Liver (tissue), 9 donors: ENCODE data around the gene NAPA. TPM values are rescaled to one million over a fixed set of nuclear protein-coding genes. Genes with fewer than 3 reads are reported as not detected.

Source experiments
- DNase-seq: peaks from one replicate; pipeline ENCODE4 v3.0.0-alpha.2; 2017; ENCODE audit warnings: low spot score
- H3K27ac ChIP-seq, 2 donors: one replicate each; pipeline ENCODE4 v1.7.0; 2013; ENCODE audit warnings: inconsistent platforms in 2 of 2, low read length in 2 of 2, control low read depth in 1 of 2, low read depth in 1 of 2, mild to moderate bottlenecking in 1 of 2
- H3K27me3 ChIP-seq, 4 donors: one replicate each; pipeline versions ENCODE4 v1.6.1 to v1.7.0; 2013; ENCODE audit warnings: low read length in 3 of 4, inconsistent platforms in 1 of 4, mild to moderate bottlenecking in 1 of 4, moderate library complexity in 1 of 4; ENCODE audit not compliant: control insufficient read depth in 4 of 4, insufficient read depth in 4 of 4
- H3K36me3 ChIP-seq, 4 donors: one replicate each; pipeline versions ENCODE4 v1.6.1 to v1.7.0; 2013; ENCODE audit warnings: low read length in 3 of 4, mild to moderate bottlenecking in 3 of 4, low read depth in 1 of 4, moderate library complexity in 1 of 4; ENCODE audit not compliant: control insufficient read depth in 4 of 4, insufficient read depth in 3 of 4
- H3K4me1 ChIP-seq, 4 donors: one replicate each; pipeline versions ENCODE4 v1.6.1 to v1.7.0; 2013; ENCODE audit warnings: low read length in 3 of 4, mild to moderate bottlenecking in 3 of 4, moderate library complexity in 1 of 4; ENCODE audit not compliant: control insufficient read depth in 4 of 4, insufficient read depth in 4 of 4
- H3K4me3 ChIP-seq, 3 donors: one replicate each; pipeline versions ENCODE4 v1.6.1 to v1.7.0; 2013; ENCODE audit warnings: low read length in 3 of 3, control low read depth in 1 of 3, low read depth in 1 of 3, mild to moderate bottlenecking in 1 of 3
- H3K9ac ChIP-seq, 2 donors: one replicate each; pipeline ENCODE4 v1.7.0; 2013; ENCODE audit warnings: low read length in 2 of 2, mild to moderate bottlenecking in 2 of 2, moderate library complexity in 2 of 2, control low read depth in 1 of 2, low read depth in 1 of 2
- H3K9me3 ChIP-seq, 4 donors: one replicate each; pipeline versions ENCODE4 v1.6.1 to v1.7.0; 2013; ENCODE audit warnings: low read length in 3 of 4; ENCODE audit not compliant: control insufficient read depth in 4 of 4
- ATF3 ChIP-seq: IDR thresholded peaks from 2 replicates; pipeline ENCODE4 v1.6.1; 2016; ENCODE audit warnings: antibody characterized with exemption
- CTCF ChIP-seq: fragments of 150-350 bp; IDR thresholded peaks from 2 replicates; pipeline ENCODE4 v1.5.1; 2017; ENCODE audit warnings: improper control_type of control experiment, low read depth, low read length; ENCODE audit not compliant: missing input control
- EGR1 ChIP-seq, 2 donors: IDR thresholded peaks; 2 replicates each; pipeline ENCODE4 v1.6.1; 2016 to 2018; ENCODE audit warnings: antibody characterized with exemption in 2 of 2, low read depth in 2 of 2
- FOXA1 ChIP-seq: IDR thresholded peaks from 2 replicates; pipeline ENCODE4 v1.6.1; 2016; ENCODE audit warnings: antibody characterized with exemption
- FOXA2 ChIP-seq: IDR thresholded peaks from 2 replicates; pipeline ENCODE4 v1.6.1; 2016; ENCODE audit warnings: antibody characterized with exemption
- GABPA ChIP-seq, 2 donors: IDR thresholded peaks in 1 of 2; conservative IDR thresholded peaks in 1 of 2; 2 replicates each; pipeline ENCODE4 v1.6.1; 2016; ENCODE audit warnings: antibody characterized with exemption in 2 of 2, mild to moderate bottlenecking in 1 of 2, moderate library complexity in 1 of 2
- HNF4A ChIP-seq, 2 donors: conservative IDR thresholded peaks; 2 replicates each; pipeline ENCODE4 v1.6.1; 2016; ENCODE audit warnings: antibody characterized with exemption in 2 of 2, mild to moderate bottlenecking in 2 of 2
- HNF4G ChIP-seq: IDR thresholded peaks from 2 replicates; pipeline ENCODE4 v1.6.1; 2016; ENCODE audit warnings: antibody characterized with exemption
- JUND ChIP-seq, 2 donors: IDR thresholded peaks; 2 replicates each; pipeline ENCODE4 v1.6.1; 2016; ENCODE audit warnings: antibody characterized with exemption in 2 of 2
- MAX ChIP-seq: IDR thresholded peaks from 2 replicates; pipeline ENCODE4 v1.6.1; 2016; ENCODE audit warnings: antibody characterized with exemption
- NR2F2 ChIP-seq: IDR thresholded peaks from 2 replicates; pipeline ENCODE4 v1.6.1; 2016; ENCODE audit warnings: antibody characterized with exemption
- RAD21 ChIP-seq, 2 donors: IDR thresholded peaks; 2 replicates each; pipeline ENCODE4 v1.6.1; 2016; ENCODE audit warnings: antibody characterized with exemption in 2 of 2, mild to moderate bottlenecking in 2 of 2
- REST ChIP-seq: IDR thresholded peaks from 2 replicates; pipeline ENCODE4 v1.6.1; 2016; ENCODE audit warnings: antibody characterized with exemption, mild to moderate bottlenecking
- RXRA ChIP-seq, 2 donors: IDR thresholded peaks; 2 replicates each; pipeline ENCODE4 v1.6.1; 2017 to 2018; ENCODE audit warnings: antibody characterized with exemption in 2 of 2, mild to moderate bottlenecking in 1 of 2
- SP1 ChIP-seq: IDR thresholded peaks from 2 replicates; pipeline ENCODE4 v1.6.1; 2018; ENCODE audit warnings: antibody characterized with exemption, mild to moderate bottlenecking
- TAF1 ChIP-seq: conservative IDR thresholded peaks from 2 replicates; pipeline ENCODE4 v1.6.1; 2016; ENCODE audit warnings: antibody characterized with exemption, mild to moderate bottlenecking
- YY1 ChIP-seq: IDR thresholded peaks from 2 replicates; pipeline ENCODE4 v1.6.1; 2016; ENCODE audit warnings: antibody characterized with exemption, mild to moderate bottlenecking
- ZBTB33 ChIP-seq: IDR thresholded peaks from 2 replicates; pipeline ENCODE4 v1.6.1; 2016; ENCODE audit warnings: antibody characterized with exemption
- WGBS: extraction: QIAGEN DNeasy Blood & Tissue Kit; methylation state at CpG from one replicate; pipeline ENCODE4 v1.1.7; 2013; 5-methylcytosine and 5-hydroxymethylcytosine counted together
- polyA plus RNA-seq, 2 donors: library from polyadenylated mRNA; stranded (reverse) in 1 of 2; unstranded in 1 of 2; fragments of 200-250 nt in 1 of 2; fragments of >200 nt in 1 of 2; fragmentation: Nextera tagmentation in 1 of 2; extraction: Ambion mirVana in 1 of 2; gene quantifications; one replicate each; pipeline versions ENCODE4 v1.2.1 to v1.2.3, GENCODE V29; 2013 to 2015
- total RNA-seq, 2 donors: library from RNA; depleted of rRNA; stranded (reverse); fragments of >200 nt; gene quantifications; one replicate each; pipeline ENCODE4 v1.2.3, GENCODE V29; 2014
- donor health status: healthy.
- donor health status: healthy.
- donor health status: healthy.
- donor health status: healthy.
- donor health status: healthy.

Gene NAPA
- total and polyA plus RNA-seq, 4 donors = 73.4 to 132 (median 120) TPM

- no peak overlapping the region for H3K4me3 ChIP-seq
- no peak overlapping the region for H3K27ac ChIP-seq
- no peak overlapping the region for H3K9ac ChIP-seq
- no peaks in the 10 kb centered on the region for H3K9me3 ChIP-seq
- TF ChIP-seq SP1 = no peak
- TF ChIP-seq RAD21 (IDR thresholded peaks at IDR 0.05) = no peak
- TF ChIP-seq MAX = no peak
- no peak for TF ChIP-seq EGR1 (IDR thresholded peaks at IDR 0.05; ENCODE audit: low read depth in 2 of 2)
- TF ChIP-seq HNF4A (conservative IDR thresholded peaks at IDR 0.05) = no peak
- no peak for TF ChIP-seq YY1
- no peak for TF ChIP-seq RXRA (IDR thresholded peaks at IDR 0.05)
- TF ChIP-seq FOXA2 = no peak
- TF ChIP-seq REST = no peak
- no peak for TF ChIP-seq ZBTB33
- TF ChIP-seq HNF4G = no peak
- DNase-seq = no peak
- 74% methylated on average over 4 of the region's 4 CpGs for WGBS
- H3K27me3 ChIP-seq = no peaks in the 10 kb centered on the region
- H3K36me3 ChIP-seq = no peaks in the 10 kb centered on the region
- peaks cover 4 to 20% (median 6%) of the 10 kb centered on the region in 4 donors for H3K4me1 ChIP-seq
Measured at GRCh38 chr19:47518139-47518538, 3.3 kb upstream of the NAPA start.

- H3K4me1 ChIP-seq = peaks cover 18 to 55% (median 42%) of the 10 kb centered on the region in 4 donors
- WGBS = 2% methylated on average over 40 of the region's 40 CpGs
- peak overlapping the region; percentile 97 for H3K9ac ChIP-seq
- DNase-seq = no peak
- peak overlapping the region; percentile 72 to 100 (median 96) for H3K4me3 ChIP-seq
- H3K27me3 ChIP-seq = no peaks in the 10 kb centered on the region
- H3K36me3 ChIP-seq = peaks cover 0 to 2% (median 0%) of the 10 kb centered on the region in 4 donors
- H3K27ac ChIP-seq = peak overlapping the region; percentile 87 to 98
- H3K9me3 ChIP-seq = no peaks in the 10 kb centered on the region
- TF ChIP-seq FOXA1 (no peak), FOXA2 (no peak), SP1 (no peak), REST (no peak), YY1 (no peak), HNF4A (conservative IDR thresholded peaks at IDR 0.05) (no peak), GABPA (IDR thresholded peaks at IDR 0.05 in 1 of 2, conservative IDR thresholded peaks at IDR 0.05 in 1 of 2) (no peak), NR2F2 (no peak), RXRA (IDR thresholded peaks at IDR 0.05) (no peak), ATF3 (no peak), HNF4G (no peak), RAD21 (IDR thresholded peaks at IDR 0.05) (no peak), JUND (IDR thresholded peaks at IDR 0.05) (no peak), TAF1 (no peak), EGR1 (IDR thresholded peaks at IDR 0.05; ENCODE audit: low read depth in 2 of 2) (no peak), CTCF (no peak)
Measured at GRCh38 chr19:47514151-47514868, 553 bp downstream of the NAPA start.
